Measurements from ENCODE around the gene PRKCE.

- no peak for TF ChIP-seq EZH2 (IDR thresholded peaks at IDR 0.05; ENCODE audit: low read depth, unreplicated experiment)
- no peak for TF ChIP-seq JUNB (IDR thresholded peaks at IDR 0.05; ENCODE audit: unreplicated experiment)
- TF ChIP-seq CTCF (conservative IDR thresholded peaks at IDR 0.05; ENCODE audit: low read depth in 2 of 2), result no peak
- TF ChIP-seq CREB1 (CRISPR knock-in tag; IDR thresholded peaks at IDR 0.05; ENCODE audit: low read depth), result no peak
- no peak for TF ChIP-seq EZH2phosphoT487 (IDR thresholded peaks at IDR 0.05; ENCODE audit: unreplicated experiment)
- no peak for TF ChIP-seq POLR2AphosphoS5 (IDR thresholded peaks at IDR 0.05; ENCODE audit: low read depth)
- no peak for TF ChIP-seq ZNF331 (CRISPR knock-in tag; IDR thresholded peaks at IDR 0.05; ENCODE audit: low read depth)
- no peak for TF ChIP-seq REST (IDR thresholded peaks at IDR 0.05; ENCODE audit: unreplicated experiment)
These were observed 402.1 kb downstream of the PRKCE start for GRCh38 chr2:46053564-46053963.
